ENCODE data around the gene VPS9D1.

VPS9D1 gene

GRCh38 chr16:89720813-89721545 lies at the start of gene VPS9D1, which contains the start of gene ZNF276:
Gene VPS9D1 (minus strand): TSS chr16:89720898. CDS start chr16:89720861, 37 bp downstream.
Gene ZNF276 (plus strand): TSS chr16:89721537. CDS start chr16:89721641, 104 bp downstream.
- DNase-seq (peak; percentile 89), ATAC-seq (peak; percentile 55)

GRCh38 chr16:89770367-89770766 lies 49.7 kb upstream of the VPS9D1 start:
- DNase-seq (no peak), ATAC-seq (no peak)

GRCh38 chr16:89765292-89765830 lies 44.7 kb upstream of the VPS9D1 start:
- DNase-seq (no peak), ATAC-seq (no peak)

- peak; percentile 65 for ATAC-seq
- DNase-seq, result peak; percentile 48
Measured at GRCh38 chr16:89764711-89765201, 44.1 kb upstream of the VPS9D1 start.

GRCh38 chr16:89761304-89761922 lies 40.7 kb upstream of the VPS9D1 start:
- ATAC-seq (no peak), DNase-seq (no peak)

- ATAC-seq (no peak), DNase-seq (no peak)
Measured at GRCh38 chr16:89759746-89760340, 39.1 kb upstream of the VPS9D1 start.

- ATAC-seq, result no peak
- DNase-seq, result no peak
Measured at GRCh38 chr16:89749637-89750036, 28.9 kb upstream of the VPS9D1 start.

- no peak for ATAC-seq
- no peak for DNase-seq
Measured at GRCh38 chr16:89748921-89749320, 28.2 kb upstream of the VPS9D1 start.

GRCh38 chr16:89748076-89748475 lies 27.4 kb upstream of the VPS9D1 start:
- no peak for ATAC-seq
- DNase-seq, result no peak

- DNase-seq, result no peak
- ATAC-seq, result no peak
Measured at GRCh38 chr16:89746043-89746442, 25.3 kb upstream of the VPS9D1 start.

- DNase-seq, result no peak
- ATAC-seq, result no peak
Measured at GRCh38 chr16:89744813-89745212, 24.1 kb upstream of the VPS9D1 start.

GRCh38 chr16:89742948-89743347 lies 22.2 kb upstream of the VPS9D1 start:
- ATAC-seq, result no peak
- no peak for DNase-seq

- no peak for ATAC-seq
- DNase-seq, result no peak
Measured at GRCh38 chr16:89741342-89742014, 20.8 kb upstream of the VPS9D1 start.

GRCh38 chr16:89739383-89739782 lies 18.7 kb upstream of the VPS9D1 start:
- no peak for ATAC-seq

GRCh38 chr16:89738538-89739317 lies 18.0 kb upstream of the VPS9D1 start:
- DNase-seq (no peak), ATAC-seq (no peak)

More at GRCh38 chr16:89739383-89739782, 18.7 kb upstream of the VPS9D1 start:
- no peak for DNase-seq

- ATAC-seq (no peak), DNase-seq (no peak)
Measured at GRCh38 chr16:89738072-89738377, 17.3 kb upstream of the VPS9D1 start.

GRCh38 chr16:89737341-89738071 lies 16.8 kb upstream of the VPS9D1 start:
- DNase-seq (no peak), ATAC-seq (no peak)

GRCh38 chr16:89736554-89736953 lies 15.9 kb upstream of the VPS9D1 start:
- no peak for DNase-seq
- ATAC-seq, result no peak

GRCh38 chr16:89733792-89734191 lies 13.1 kb upstream of the VPS9D1 start:
- DNase-seq, result no peak
- no peak for ATAC-seq

GRCh38 chr16:89733322-89733721 lies 12.6 kb upstream of the VPS9D1 start:
- no peak for DNase-seq
- ATAC-seq, result no peak

GRCh38 chr16:89732918-89733242 lies 12.2 kb upstream of the VPS9D1 start:
- no peak for ATAC-seq
- no peak for DNase-seq

Data from stimulated activated naive CD8-positive, alpha-beta T cell treated with anti-CD3 and anti-CD28 coated beads, Interleukin-15, Interleukin-2, amounts not matched to agents 100 U/mL and 50 U/mL, for 24 hours (primary cell).